ENCODE results near the gene TAF11L14. TPM values are rescaled to one million over a fixed set of nuclear protein-coding genes. Genes with fewer than 3 reads are reported as not detected.
"Not testable (repeated sequence)": the region's sequence is repeated elsewhere in the genome, so short reads cannot be mapped to it uniquely, and the experiment has no call there.

The TAF11L14 gene
- total RNA-seq, 4 donors from 2014 or later = not detected

GRCh38 chr5:17614872-17615605, 19.2 kb upstream of the TAF11L14 start:
- Histone ChIP-seq H3K4me1 (no peaks in the 10 kb centered on the region), H3K4me3 (no peak overlapping the region), H3K36me3 (no peaks in the 10 kb centered on the region), H3K9me3 (no peaks in the 10 kb centered on the region), H3K27ac (no peak overlapping the region), H3K27me3 (no peaks in the 10 kb centered on the region)
- intact Hi-C loops (cut with DNase I; ENCODE audit: low total_unique reads) = no loop called here
- DNase-seq = no peak
- TF ChIP-seq POLR2A (IDR thresholded peaks at IDR 0.05) = no peak
- TF ChIP-seq, protein P1, sequence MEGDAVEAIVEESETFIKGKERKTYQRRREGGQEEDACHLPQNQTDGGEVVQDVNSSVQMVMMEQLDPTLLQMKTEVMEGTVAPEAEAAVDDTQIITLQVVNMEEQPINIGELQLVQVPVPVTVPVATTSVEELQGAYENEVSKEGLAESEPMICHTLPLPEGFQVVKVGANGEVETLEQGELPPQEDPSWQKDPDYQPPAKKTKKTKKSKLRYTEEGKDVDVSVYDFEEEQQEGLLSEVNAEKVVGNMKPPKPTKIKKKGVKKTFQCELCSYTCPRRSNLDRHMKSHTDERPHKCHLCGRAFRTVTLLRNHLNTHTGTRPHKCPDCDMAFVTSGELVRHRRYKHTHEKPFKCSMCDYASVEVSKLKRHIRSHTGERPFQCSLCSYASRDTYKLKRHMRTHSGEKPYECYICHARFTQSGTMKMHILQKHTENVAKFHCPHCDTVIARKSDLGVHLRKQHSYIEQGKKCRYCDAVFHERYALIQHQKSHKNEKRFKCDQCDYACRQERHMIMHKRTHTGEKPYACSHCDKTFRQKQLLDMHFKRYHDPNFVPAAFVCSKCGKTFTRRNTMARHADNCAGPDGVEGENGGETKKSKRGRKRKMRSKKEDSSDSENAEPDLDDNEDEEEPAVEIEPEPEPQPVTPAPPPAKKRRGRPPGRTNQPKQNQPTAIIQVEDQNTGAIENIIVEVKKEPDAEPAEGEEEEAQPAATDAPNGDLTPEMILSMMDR (IDR thresholded peaks at IDR 0.05) = no peak

DNA sequence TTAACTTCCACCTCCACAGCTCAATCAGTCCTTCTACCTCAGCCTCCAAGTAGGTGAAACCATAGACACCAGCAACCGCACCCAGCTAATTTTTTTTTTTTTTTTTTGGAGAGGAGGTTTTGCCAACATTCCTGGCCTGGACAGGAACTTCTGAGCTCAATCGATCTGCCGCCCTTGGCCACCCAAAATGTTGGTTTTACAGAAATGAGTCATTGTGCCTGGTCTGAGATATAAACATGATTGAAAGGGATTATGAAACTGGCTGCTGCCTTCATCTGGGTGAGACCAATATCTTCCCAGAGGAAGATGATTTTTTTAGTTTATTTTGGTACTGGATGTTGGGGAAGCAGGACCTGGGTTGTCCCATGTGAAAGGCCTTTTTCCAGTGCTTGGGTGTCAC, 14.9 kb upstream of the TAF11L14 start:
- Histone ChIP-seq H3K27me3 (no peaks in the 10 kb centered on the region), H3K27ac (no peak overlapping the region), H3K4me1 (no peaks in the 10 kb centered on the region), H3K9me3 (no peaks in the 10 kb centered on the region), H3K36me3 (no peaks in the 10 kb centered on the region), H3K4me3 (no peak overlapping the region)
- intact Hi-C loops (cut with DNase I; ENCODE audit: low total_unique reads) = no loop called here
- DNase-seq = no peak
- TF ChIP-seq POLR2A (IDR thresholded peaks at IDR 0.05) = no peak
- TF ChIP-seq, protein P1 (IDR thresholded peaks at IDR 0.05) = no peak

- no peak for TF ChIP-seq POLR2A (IDR thresholded peaks at IDR 0.05)
- TF ChIP-seq, protein P1 (IDR thresholded peaks at IDR 0.05) = no peak
- no peak overlapping the region for H3K4me3 ChIP-seq
- H3K9me3 ChIP-seq = no peaks in the 10 kb centered on the region
- intact Hi-C loops (cut with DNase I; ENCODE audit: low total_unique reads) = no loop called here
- no peak for DNase-seq
- H3K36me3 ChIP-seq = no peaks in the 10 kb centered on the region
- no peaks in the 10 kb centered on the region for H3K4me1 ChIP-seq
- no peak overlapping the region for H3K27ac ChIP-seq
- no peaks in the 10 kb centered on the region for H3K27me3 ChIP-seq
Observed at GRCh38 chr5:17620627-17621026, 13.6 kb upstream of the TAF11L14 start.

- H3K4me3 ChIP-seq = no peak overlapping the region
Observed at GRCh38 chr5:17625686-17626085, 8.6 kb upstream of the TAF11L14 start.

DNA sequence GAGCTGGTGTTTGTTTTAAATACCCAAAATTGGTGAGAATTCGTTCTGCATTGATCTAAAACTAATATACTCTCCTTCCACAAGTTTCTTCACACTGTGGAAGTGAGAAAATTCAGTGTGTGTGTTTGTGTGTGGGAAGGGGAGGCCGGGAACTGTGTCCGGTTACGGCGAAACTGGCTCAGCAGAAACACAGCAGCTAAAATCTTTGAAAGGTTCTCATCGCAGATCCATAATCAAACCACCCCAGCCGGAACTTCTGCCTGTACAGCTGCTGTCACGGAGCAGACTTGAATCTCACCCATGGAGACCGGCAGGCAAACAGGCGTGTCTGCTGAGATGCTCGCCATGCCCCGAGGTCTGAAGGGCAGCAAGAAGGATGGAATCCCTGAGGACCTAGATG, 2.5 kb upstream of the TAF11L14 start, which contains the start of gene TAF11L13:
Gene TAF11L13 (plus strand): TSS at position 301 of the 400 bp plus-strand sequence.
- H3K4me1 ChIP-seq; H3K27me3 ChIP-seq; H3K9me3 ChIP-seq; H3K36me3 ChIP-seq; intact Hi-C loops (cut with DNase I; ENCODE audit: low total_unique reads); DNase-seq; H3K27ac ChIP-seq; H3K4me3 ChIP-seq: not testable (repeated sequence)

More at GRCh38 chr5:17625686-17626085, 8.6 kb upstream of the TAF11L14 start:
- H3K36me3 ChIP-seq = no peaks in the 10 kb centered on the region
- H3K9me3 ChIP-seq = no peaks in the 10 kb centered on the region
- no peak overlapping the region for H3K27ac ChIP-seq
- no peaks in the 10 kb centered on the region for H3K4me1 ChIP-seq
- intact Hi-C loops (cut with DNase I; ENCODE audit: low total_unique reads) = no loop called here
- H3K27me3 ChIP-seq = no peaks in the 10 kb centered on the region
- TF ChIP-seq, protein P1 (IDR thresholded peaks at IDR 0.05) = no peak
- no peak for TF ChIP-seq POLR2A (IDR thresholded peaks at IDR 0.05)
- DNase-seq = no peak

- H3K4me3 ChIP-seq; H3K27ac ChIP-seq; DNase-seq; H3K4me1 ChIP-seq; intact Hi-C loops (cut with DNase I; ENCODE audit: low total_unique reads); H3K9me3 ChIP-seq; H3K36me3 ChIP-seq; H3K27me3 ChIP-seq: not testable (repeated sequence)
Observed at GRCh38 chr5:17649232-17649631, 15.0 kb downstream of the TAF11L14 start.

- intact Hi-C loops (cut with DNase I; ENCODE audit: low total_unique reads); H3K36me3 ChIP-seq; H3K27ac ChIP-seq; H3K4me1 ChIP-seq; DNase-seq; H3K9me3 ChIP-seq; H3K27me3 ChIP-seq; H3K4me3 ChIP-seq: not testable (repeated sequence)
Observed at GRCh38 chr5:17655201-17655759, 21.0 kb downstream of the TAF11L14 start.

All from uterus (tissue), 4 donors.